Pancreas (tissue), 10 donors: ENCODE measurements around the gene KANK3. TPM values are rescaled to one million over a fixed set of nuclear protein-coding genes. Genes with fewer than 3 reads are reported as not detected.
A peak's percentile ranks its signal among the peaks of the same experiment; 100 is the strongest.

Source experiments
- ATAC-seq, 4 donors: fragments of 200-7000 bp; cut with Tn5 transposase; one replicate each; pipeline versions ENCODE4 v1.8.0 to v1.9.1; 2020; ENCODE audit warnings: mild to moderate bottlenecking in 4 of 4, moderate library complexity in 4 of 4
- DNase-seq, 6 donors: peaks; one replicate each; pipeline ENCODE4 v3.0.0-alpha.2; 2020
- FAIRE-seq: peaks from 2 replicates; lab custom pipeline; 2012; peaks lifted over from hg19 to GRCh38; lab: Jason Lieb, UNC
- H3K27ac ChIP-seq, 4 donors: fragments of 200-600 bp; sonication (generic); 1 replicate in 3 of 4; 2 replicates in 1 of 4; pipeline versions ENCODE4 v1.5.0 to v1.8.0; 2020
- H3K27me3 ChIP-seq, 4 donors: fragments of 200-600 bp; one replicate each; pipeline ENCODE4 v1.8.0; 2021
- H3K36me3 ChIP-seq, 3 donors: fragments of 200-600 bp; sonication (generic) in 1 of 3; one replicate each; pipeline versions ENCODE4 v1.5.0 to v1.8.0; 2020 to 2021
- H3K4me1 ChIP-seq, 3 donors: fragments of 200-600 bp; one replicate each; pipeline ENCODE4 v1.8.0; 2021
- H3K4me3 ChIP-seq, 4 donors: fragments of 200-600 bp; sonication (generic) in 2 of 4; one replicate each; pipeline versions ENCODE4 v1.5.0 to v1.8.0; 2020 to 2021
- H3K9me3 ChIP-seq, 4 donors: fragments of 200-600 bp; one replicate each; pipeline ENCODE4 v1.8.0; 2021
- WGBS, 2 donors: extraction: QIAGEN DNeasy Blood & Tissue Kit; methylation state at CpG; one replicate each; pipeline ENCODE4 v1.1.7; 2013; 5-methylcytosine and 5-hydroxymethylcytosine counted together
- intact Hi-C, 3 donors: fragments of 100-400 bp; cut with DNase I; formaldehyde crosslinking; loops; one replicate each; pipeline versions ENCODE4 v1.11.1 to v1.14.2; 2022
- polyA plus RNA-seq, 2 donors: library from polyadenylated mRNA; stranded (reverse); fragments of 200-250 nt; gene quantifications; one replicate each; pipeline ENCODE4 v1.2.3, GENCODE V29; 2013
- total RNA-seq, 6 donors: library from RNA; stranded (reverse); fragmentation: NEBNext Ultra II Directional in 4 of 6; extraction: Animal tissue kit (Norgen Biotek cat#: 25700) in 4 of 6; gene quantifications; one replicate each; pipeline versions ENCODE4 v1.2.1 to v1.2.4, GENCODE V29; 2021 to 2023
- TF ChIP-seq, protein P1 (sequence below), 4 donors: fragments of 200-600 bp; sonication (generic) in 3 of 4; IDR thresholded peaks; one replicate each; pipeline versions ENCODE4 v1.5.0 to v1.8.0; 2021; ENCODE audit warnings: antibody characterized with exemption in 4 of 4
- donor health status: healthy with polysubstance abuse.
- donor health status: DM: no; HTN: no; CAD: no; lungs with moderate emphysema.
- donor health status: DM: no; HTN: no; CAD: no.
- donor health status: control.
- donor health status: control.
- donor health status: Bipolar disorder and iron deficiency.
- donor health status: DM: yes; HTN: yes; CAD: no.
- donor health status: DM: no; HTN: no; CAD: no.
- donor health status: DM: no; HTN: no; CAD: no.
- donor health status: DM: yes; HTN: yes; CAD: no.

KANK3 gene
- total and polyA plus RNA-seq, 8 donors: 1.7 to 17.9 (median 2.0) TPM

DNA sequence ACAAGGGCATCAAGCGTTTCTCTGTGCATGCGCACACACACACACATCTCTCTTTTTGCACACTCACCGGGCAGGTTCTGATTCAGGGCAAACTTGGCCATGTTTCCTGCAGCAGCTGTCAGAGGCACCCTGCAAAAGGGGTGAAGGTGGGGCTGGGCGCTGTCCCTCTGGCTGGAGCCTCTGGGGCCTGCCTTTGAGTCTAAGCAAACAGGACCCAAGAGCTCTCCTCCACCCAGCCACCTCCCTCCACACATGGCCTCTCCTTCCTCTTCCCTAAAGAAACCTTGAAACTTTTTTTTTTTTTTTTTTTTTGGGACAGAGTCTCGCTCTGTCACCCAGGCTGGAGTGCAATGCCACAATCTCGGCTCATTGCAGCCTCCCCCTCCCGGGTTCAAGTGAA, 5.3 kb downstream of the KANK3 start:
- DNase-seq: peak in 1 of 6 donors; percentile 18
- Histone ChIP-seq H3K4me1 (peaks cover 0 to 3% (median 0%) of the 10 kb centered on the region in 3 donors), H3K27ac (no peak overlapping the region), H3K36me3 (no peaks in the 10 kb centered on the region), H3K4me3 (no peak overlapping the region), H3K9me3 (no peaks in the 10 kb centered on the region), H3K27me3 (peaks cover 0 to 24% (median 8%) of the 10 kb centered on the region in 4 donors)
- intact Hi-C loops: no loop called here
- TF ChIP-seq, protein P1, sequence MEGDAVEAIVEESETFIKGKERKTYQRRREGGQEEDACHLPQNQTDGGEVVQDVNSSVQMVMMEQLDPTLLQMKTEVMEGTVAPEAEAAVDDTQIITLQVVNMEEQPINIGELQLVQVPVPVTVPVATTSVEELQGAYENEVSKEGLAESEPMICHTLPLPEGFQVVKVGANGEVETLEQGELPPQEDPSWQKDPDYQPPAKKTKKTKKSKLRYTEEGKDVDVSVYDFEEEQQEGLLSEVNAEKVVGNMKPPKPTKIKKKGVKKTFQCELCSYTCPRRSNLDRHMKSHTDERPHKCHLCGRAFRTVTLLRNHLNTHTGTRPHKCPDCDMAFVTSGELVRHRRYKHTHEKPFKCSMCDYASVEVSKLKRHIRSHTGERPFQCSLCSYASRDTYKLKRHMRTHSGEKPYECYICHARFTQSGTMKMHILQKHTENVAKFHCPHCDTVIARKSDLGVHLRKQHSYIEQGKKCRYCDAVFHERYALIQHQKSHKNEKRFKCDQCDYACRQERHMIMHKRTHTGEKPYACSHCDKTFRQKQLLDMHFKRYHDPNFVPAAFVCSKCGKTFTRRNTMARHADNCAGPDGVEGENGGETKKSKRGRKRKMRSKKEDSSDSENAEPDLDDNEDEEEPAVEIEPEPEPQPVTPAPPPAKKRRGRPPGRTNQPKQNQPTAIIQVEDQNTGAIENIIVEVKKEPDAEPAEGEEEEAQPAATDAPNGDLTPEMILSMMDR (IDR thresholded peaks at IDR 0.05): no peak
- 52 to 54% methylated on average over 7 of the region's 7 CpGs for WGBS, 2 donors
- no peak for FAIRE-seq
- no peak for ATAC-seq

DNA sequence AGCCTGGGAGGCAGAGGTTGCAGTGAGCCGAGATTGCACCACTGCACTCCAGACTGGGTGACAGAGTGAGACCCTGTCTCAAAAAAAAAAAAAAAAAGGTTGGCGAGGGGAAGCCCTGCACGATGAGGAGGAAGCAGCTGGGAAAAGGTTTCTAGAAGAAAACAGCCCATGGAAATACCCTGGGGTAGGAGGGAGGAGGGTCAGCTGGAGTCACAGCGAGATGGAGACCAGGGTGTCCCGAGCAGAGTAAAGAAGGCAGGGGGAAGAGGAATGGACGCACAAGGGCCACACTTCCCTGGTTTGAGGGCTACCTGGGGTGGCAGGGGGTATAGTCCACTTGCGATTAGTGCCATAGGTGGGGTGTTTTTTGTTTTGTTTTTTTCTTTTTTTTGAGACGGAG, 6.4 kb downstream of the KANK3 start:
- FAIRE-seq (no peak), DNase-seq (peak in 1 of 6 donors; percentile 7), ATAC-seq (no peak)
- Histone ChIP-seq H3K36me3 (no peaks in the 10 kb centered on the region), H3K4me3 (no peak overlapping the region), H3K27ac (no peak overlapping the region), H3K27me3 (peaks cover 0 to 24% (median 8%) of the 10 kb centered on the region in 4 donors), H3K9me3 (no peaks in the 10 kb centered on the region), H3K4me1 (peaks cover 0 to 3% (median 0%) of the 10 kb centered on the region in 3 donors)
- TF ChIP-seq, protein P1 (IDR thresholded peaks at IDR 0.05): no peak
- intact Hi-C loops: no loop called here
- 56 to 63% methylated on average over 8 of the region's 8 CpGs for WGBS, 2 donors

DNA sequence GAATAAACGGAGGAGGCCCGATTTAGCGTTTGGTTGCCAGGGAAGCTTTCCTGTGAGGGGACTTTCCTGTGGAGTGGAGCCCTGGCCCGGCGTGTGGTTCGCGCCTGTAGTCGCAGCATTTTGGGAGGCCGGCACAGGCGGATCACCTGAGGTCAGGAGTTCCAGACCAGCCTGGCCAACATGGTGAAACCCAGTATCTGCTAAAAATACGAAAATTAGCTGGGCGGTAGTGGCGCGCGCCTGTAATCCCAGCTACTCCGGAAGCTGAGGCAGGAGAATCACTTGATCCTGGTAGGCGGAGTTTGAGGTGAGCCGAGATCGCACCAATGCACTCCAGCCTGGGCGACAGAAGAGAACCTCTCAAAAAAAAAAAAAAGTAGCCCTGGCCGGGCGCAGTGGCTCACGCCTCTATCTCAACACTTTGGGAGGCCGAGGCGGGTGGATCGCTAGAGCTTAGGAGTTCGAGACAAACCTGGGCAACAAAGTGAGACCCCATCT, 6.9 kb downstream of the KANK3 start:
- Histone ChIP-seq H3K27ac (no peak overlapping the region), H3K36me3 (no peaks in the 10 kb centered on the region), H3K4me1 (peaks cover 0 to 3% (median 0%) of the 10 kb centered on the region in 3 donors), H3K4me3 (no peak overlapping the region), H3K27me3 (peaks cover 0 to 24% (median 8%) of the 10 kb centered on the region in 4 donors), H3K9me3 (no peaks in the 10 kb centered on the region)
- WGBS, 2 donors: 34% methylated on average over 27 of the region's 27 CpGs
- intact Hi-C loops: no loop called here
- FAIRE-seq: no peak
- no peak for ATAC-seq
- DNase-seq: peak in 1 of 6 donors; percentile 26
- TF ChIP-seq, protein P1 (IDR thresholded peaks at IDR 0.05): no peak

DNA sequence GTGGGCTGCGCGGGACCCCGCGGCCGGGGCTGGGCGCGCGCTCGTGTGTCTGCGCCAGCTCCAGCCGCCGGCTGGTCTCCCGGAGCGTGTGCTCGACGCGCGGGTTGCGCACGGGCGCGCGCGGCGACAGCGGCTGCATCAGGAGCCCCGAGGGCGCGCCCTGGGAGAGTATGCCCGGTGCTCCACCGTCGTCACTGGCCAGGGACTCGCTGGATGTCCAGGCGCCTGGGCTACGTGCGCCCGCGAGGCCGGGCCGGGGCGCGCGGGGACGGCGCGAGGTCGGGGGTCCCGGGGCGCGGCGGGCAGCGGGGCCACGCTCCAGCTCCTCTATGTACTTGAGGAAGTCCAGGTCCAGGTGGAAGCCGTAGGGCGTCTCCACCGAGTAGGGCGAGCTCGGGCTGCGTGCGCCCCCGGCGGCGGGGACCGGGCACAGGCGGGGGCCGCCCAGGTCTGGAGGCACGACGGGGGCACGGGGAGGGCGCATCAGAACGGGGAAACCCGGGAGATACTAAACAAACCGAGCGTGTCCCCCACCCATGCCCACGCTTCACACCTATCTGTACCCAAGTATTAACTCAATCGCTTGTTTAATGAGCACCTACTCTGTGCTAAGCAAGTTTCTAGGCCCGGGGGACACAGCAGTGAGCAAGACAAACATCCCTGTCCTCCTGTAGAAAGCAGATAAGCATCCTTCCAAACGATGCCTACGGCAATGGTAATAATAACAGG, 7.6 kb downstream of the KANK3 start:
- Histone ChIP-seq H3K27me3 (peaks cover 0 to 24% (median 8%) of the 10 kb centered on the region in 4 donors), H3K27ac (no peak overlapping the region), H3K9me3 (no peaks in the 10 kb centered on the region), H3K36me3 (no peaks in the 10 kb centered on the region), H3K4me1 (peaks cover 0 to 3% (median 0%) of the 10 kb centered on the region in 3 donors), H3K4me3 (peak overlapping the region in 3 of 4 donors; percentile 20 to 41 (median 26))
- FAIRE-seq (no peak), ATAC-seq (peak in 2 of 4 donors; percentile 5 to 52), DNase-seq (peak in 1 of 6 donors; percentile 68)
- intact Hi-C loops: no loop called here
- TF ChIP-seq, protein P1 (IDR thresholded peaks at IDR 0.05): no peak
- WGBS, 2 donors: 7 to 13% methylated on average over 54 to 79 of the region's 79 CpGs
